GM18526 (cell line): ENCODE data around the gene PAFAH1B2.

Source experiments
- POLR2A ChIP-seq: IDR thresholded peaks from 3 replicates; pipeline ENCODE4 v1.6.1; 2011; ENCODE audit not compliant: insufficient read length; ENCODE audit errors: extremely low read depth

Gene PAFAH1B2

GRCh38 chr11:117122556-117122955, 21.5 kb upstream of the PAFAH1B2 start:
- no peak for TF ChIP-seq POLR2A

- no peak for TF ChIP-seq POLR2A
Observed at GRCh38 chr11:117126223-117126965, 17.7 kb upstream of the PAFAH1B2 start.

- no peak for TF ChIP-seq POLR2A
Observed at GRCh38 chr11:117127171-117127901, 16.8 kb upstream of the PAFAH1B2 start.

- no peak for TF ChIP-seq POLR2A
Observed at GRCh38 chr11:117128289-117128688, 15.8 kb upstream of the PAFAH1B2 start.

- TF ChIP-seq POLR2A = no peak
Observed at GRCh38 chr11:117130879-117131278, 13.2 kb upstream of the PAFAH1B2 start.

- TF ChIP-seq POLR2A = no peak
Observed at GRCh38 chr11:117134431-117134830, 9.7 kb upstream of the PAFAH1B2 start.

- TF ChIP-seq POLR2A = no peak
Observed at GRCh38 chr11:117143390-117143789, 697 bp upstream of the PAFAH1B2 start.

- TF ChIP-seq POLR2A = no peak
Observed at GRCh38 chr11:117144477-117145392, 648 bp downstream of the PAFAH1B2 start.

GRCh38 chr11:117145393-117145761, 1.3 kb downstream of the PAFAH1B2 start:
- TF ChIP-seq POLR2A = no peak

- no peak for TF ChIP-seq POLR2A
Observed at GRCh38 chr11:117146521-117146920, 2.4 kb downstream of the PAFAH1B2 start.

GRCh38 chr11:117152066-117152465, 8.0 kb downstream of the PAFAH1B2 start:
- no peak for TF ChIP-seq POLR2A

- no peak for TF ChIP-seq POLR2A
Observed at GRCh38 chr11:117154468-117154867, 10.4 kb downstream of the PAFAH1B2 start.

- no peak for TF ChIP-seq POLR2A
Observed at GRCh38 chr11:117157507-117157906, 13.4 kb downstream of the PAFAH1B2 start.

GRCh38 chr11:117159892-117160291, 15.8 kb downstream of the PAFAH1B2 start:
- no peak for TF ChIP-seq POLR2A

GRCh38 chr11:117160826-117161225, 16.7 kb downstream of the PAFAH1B2 start:
- TF ChIP-seq POLR2A = no peak
